ENCODE data around the gene AADACL2.
"Not testable (repeated sequence)": the region's sequence is repeated elsewhere in the genome, so short reads cannot be mapped to it uniquely, and the experiment has no call there.

Gene AADACL2

GRCh38 chr3:151768393-151768930, 34.7 kb downstream of the AADACL2 start:
- DNase-seq: no peak

DNA sequence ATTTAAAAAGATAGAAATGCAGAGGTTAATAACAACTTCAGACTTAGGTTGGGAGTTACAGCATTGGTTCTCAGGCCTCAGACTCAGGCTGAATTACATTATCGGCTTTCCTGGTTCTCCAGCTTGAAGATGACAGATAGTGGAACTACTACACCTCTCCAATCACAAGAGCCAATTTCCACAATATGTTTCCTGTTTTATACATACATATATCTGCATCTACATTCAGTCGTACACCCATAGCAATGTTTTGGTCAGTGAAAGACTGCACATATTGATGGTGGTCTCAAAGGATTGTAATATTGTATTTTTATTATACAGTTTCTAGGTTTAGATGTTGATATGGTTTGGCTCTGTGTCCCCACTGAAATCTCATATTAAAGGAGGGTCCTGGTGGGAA, 35.4 kb downstream of the AADACL2 start:
- DNase-seq: no peak

- no peak for DNase-seq
Observed at GRCh38 chr3:151770956-151771355, 37.2 kb downstream of the AADACL2 start.

DNA sequence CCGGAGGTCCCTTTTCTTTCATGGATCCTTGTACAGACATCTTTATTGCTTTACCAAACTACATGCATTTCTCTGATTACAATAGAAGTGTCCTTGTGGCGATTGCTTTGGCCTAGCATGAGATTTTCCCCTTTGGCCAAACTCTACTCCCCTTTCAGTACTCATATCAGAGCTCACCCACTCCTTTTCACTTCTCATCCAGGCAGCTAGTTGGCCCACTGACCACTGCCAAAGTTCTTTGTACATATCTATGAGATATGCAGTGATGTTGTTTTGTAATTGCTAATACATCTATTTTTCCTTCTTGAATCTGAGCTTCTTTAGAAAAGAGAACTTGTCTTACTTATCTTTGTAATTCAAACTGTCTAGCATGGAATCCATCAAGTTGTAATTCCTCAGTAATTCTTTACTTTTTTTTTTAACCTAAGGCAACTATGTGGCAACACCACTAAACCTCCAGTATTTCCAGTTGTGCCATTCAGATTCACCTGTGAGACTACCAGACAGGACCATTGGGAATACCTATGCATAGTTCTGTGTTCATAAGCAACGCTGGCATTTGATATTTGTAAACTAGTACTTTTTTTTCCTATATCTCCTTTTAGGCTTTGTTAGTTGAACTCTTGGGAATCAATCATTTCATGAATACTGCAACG, 39.2 kb downstream of the AADACL2 start:
- no peak for DNase-seq

GRCh38 chr3:151774235-151774634, 40.5 kb downstream of the AADACL2 start:
- no peak for DNase-seq

DNA sequence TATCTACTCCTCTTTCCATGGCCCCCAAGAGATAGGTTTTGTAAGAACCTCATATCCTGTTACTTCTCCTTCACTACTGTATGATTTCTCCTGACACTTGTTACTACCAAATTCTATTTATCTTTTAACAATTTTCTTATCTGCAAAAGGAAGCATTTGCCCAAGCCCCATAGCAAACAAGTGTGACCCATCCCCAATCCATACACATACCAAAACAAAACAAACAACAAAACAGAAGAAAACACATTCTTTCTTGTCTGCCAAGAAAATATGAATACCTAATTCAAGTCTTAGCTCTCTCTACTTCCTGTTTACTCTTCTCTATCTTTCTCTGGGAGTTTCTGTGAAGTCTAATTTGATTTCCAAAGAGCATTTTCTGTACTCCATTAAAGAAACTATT, 41.2 kb downstream of the AADACL2 start:
- DNase-seq: no peak

GRCh38 chr3:151775314-151776258, 41.9 kb downstream of the AADACL2 start:
- DNase-seq: no peak

GRCh38 chr3:151776259-151776740, 42.6 kb downstream of the AADACL2 start:
- no peak for DNase-seq

DNA sequence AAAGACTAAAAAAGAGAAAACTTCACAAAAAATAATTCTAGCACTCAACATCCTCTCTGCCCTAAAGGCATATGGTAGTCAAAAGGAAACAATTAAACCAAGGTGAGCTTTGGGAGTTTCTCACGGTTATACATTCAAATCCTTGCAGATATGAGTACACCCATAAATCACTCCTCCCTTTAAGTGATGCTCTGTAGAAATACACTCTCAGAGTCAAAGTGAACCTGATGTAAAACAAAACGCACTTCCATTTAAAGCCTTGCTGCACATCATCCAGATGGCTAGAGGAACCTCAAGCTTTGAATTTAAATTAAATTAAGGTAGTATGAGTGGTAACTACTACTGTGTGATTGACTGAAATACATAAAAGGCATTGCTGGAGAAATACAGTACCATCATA, 44.2 kb downstream of the AADACL2 start:
- no peak for DNase-seq

- no peak for DNase-seq
Observed at GRCh38 chr3:151787626-151788025, 53.9 kb downstream of the AADACL2 start.

DNA sequence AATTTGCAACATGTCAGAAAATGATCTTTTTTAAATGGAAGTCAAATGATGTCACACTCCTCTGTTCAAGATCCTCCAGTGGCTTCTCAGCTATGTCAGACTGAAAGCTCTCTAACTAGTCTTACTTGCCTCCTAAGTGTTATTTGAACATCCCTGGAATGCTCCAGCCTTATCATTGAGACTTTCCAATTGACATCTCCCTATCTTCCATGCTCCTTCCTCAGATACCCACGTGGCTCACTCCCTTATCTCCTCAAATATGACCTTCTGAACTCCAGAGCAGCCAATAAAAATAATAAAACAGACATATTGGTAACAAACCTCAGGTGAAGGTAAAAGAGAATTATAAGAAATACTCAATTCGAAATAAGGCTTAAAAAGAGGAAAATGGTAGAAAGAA, 54.7 kb downstream of the AADACL2 start:
- DNase-seq: no peak

- DNase-seq: no peak
Observed at GRCh38 chr3:151789853-151790463, 56.2 kb downstream of the AADACL2 start.

GRCh38 chr3:151790763-151791162, 57.0 kb downstream of the AADACL2 start:
- DNase-seq: not testable (repeated sequence)

- DNase-seq: no peak
Observed at GRCh38 chr3:151792411-151792810, 58.7 kb downstream of the AADACL2 start.

DNA sequence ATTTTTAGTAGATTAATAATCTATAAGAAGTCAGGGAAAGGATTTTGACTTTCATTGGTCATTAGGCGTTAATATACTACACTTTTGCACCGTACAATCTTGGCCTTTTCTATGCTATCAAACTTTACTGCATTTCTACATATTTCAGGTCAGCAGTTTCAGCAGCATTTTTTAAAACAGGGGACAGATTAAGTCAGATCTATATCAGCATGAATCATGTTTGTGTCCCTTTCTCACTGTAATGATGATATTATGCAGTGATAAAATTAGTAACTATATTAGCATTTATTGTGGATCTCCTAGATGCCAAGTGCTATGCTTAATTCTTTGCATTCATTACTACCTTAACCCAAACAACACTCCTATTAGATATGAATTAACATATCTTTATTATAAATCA, 59.9 kb downstream of the AADACL2 start:
- DNase-seq: no peak

DNA sequence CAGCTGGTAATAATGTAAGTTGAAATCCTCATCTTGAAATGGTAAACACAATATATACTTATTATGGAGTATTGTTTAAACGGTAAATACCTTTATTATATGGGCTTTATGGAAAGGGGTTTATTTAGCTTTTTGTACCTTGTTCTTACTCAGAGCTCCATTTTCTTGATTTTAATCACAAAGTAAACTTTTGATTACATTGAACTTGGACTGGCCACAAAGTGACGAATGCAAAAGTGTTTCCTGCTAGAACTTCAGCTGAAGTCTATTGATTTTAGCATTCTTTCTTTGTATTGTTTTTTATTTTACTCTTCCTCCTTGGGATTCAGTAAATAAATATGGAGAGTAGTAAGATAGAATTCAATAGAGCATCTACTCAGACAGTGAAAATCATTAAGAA, 60.4 kb downstream of the AADACL2 start:
- no peak for DNase-seq

DNA sequence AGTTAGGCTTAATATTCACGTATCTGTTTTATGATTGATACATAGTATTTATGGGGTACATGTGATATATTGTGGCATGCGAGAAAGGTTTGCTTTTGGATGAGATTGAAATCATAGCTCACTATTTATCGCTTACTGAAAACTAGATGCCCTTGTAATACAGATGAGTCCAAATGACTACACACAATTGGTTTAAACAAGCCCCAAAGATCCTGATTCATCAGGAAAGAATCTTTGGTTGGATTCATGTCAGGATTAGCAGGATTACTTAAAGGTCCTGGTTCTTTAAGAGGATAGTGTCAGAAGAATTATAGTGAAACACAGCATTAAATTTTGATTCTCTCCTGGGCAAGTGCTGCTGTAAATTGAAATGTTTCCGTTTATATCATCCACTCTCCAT, 61.5 kb downstream of the AADACL2 start:
- DNase-seq: no peak

- no peak for DNase-seq
Observed at GRCh38 chr3:151796105-151796680, 62.5 kb downstream of the AADACL2 start.

DNA sequence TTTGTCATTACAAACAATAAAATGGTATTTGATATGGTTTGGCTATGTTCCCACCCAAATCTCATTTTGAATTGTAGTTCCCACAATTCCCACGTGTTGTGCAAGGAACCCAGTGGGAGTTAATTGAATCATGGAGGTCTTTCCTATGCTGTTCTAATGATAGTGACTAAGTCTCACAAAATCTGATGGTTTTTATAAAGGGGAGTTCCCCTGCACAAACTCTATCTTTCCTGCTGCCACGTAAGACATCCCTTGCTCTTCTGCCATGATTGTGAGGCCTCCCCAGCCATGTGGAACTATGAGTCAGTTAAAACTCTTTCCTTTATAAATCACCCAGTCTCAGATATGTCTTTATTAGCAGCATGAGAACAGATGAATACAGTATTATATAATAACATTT, 64.7 kb downstream of the AADACL2 start:
- DNase-seq: no peak

DNA sequence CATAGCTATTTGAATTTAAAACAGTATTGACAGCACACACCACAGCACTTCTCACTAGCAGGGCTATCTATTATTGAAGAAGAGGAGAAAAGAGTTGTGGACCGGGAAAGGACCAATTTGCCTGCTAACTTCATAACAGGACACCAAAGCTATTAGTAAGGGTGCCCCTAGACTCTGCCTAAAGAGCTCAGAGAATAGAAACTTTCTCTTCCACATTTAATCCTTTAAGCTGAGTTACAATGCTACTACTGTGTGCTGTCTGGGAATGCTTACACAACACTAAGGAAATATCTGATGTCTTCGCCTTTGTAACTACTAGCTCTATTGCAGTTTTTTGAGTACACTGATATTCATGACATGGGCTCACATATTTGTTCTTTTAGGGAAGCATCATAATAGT, 66.7 kb downstream of the AADACL2 start:
- DNase-seq: no peak

GRCh38 chr3:151804267-151804666, 70.5 kb downstream of the AADACL2 start:
- no peak for DNase-seq

DNA sequence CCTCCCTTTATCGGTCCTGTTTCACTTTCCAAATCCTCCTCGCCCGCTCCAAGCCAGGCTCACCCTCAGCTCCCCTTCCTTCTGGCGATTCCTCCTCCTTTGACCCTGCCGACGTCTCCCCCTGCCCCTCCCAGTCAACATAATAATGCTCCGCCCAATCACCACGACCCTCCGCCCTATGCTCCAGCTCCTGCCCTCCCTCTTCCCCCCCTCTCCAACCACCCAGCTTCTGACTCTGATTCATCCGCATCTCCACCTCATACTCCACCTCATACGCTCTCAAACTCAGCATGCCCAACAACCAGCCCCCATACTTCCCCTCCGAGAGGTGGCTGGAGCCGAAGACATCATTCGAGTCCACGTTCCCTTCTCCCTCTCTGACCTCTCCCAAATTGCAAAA, 73.1 kb downstream of the AADACL2 start:
- no peak for DNase-seq

Data from suppressor macrophage treated with lipopolysaccharide for 4 hours (primary cell).